ENCODE results near the gene MFSD6L.

DNA sequence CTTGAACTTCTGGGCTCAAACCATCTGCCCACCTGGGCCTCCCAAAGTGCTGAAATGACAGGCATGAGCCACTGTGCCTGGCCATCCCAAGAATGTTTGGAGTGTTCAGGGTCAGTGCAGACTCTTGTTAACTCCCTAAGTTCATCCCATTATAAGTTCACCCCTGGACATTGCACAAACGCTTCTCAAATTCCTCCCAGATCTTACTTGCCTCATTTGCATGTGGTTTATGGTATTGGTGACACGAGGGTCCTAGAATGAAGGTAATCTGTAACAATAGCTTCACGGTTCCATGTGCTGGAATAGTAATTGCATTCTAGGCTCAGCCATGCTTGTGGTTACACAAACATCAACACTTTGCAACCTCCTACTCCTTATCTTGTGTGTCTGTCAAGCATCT, 49.5 kb downstream of the MFSD6L start:
- TF ChIP-seq CTCF (IDR thresholded peaks at IDR 0.05; ENCODE audit: insufficient read depth, low read length, poor library complexity, severe bottlenecking) (no peak), EZH2phosphoT487 (conservative IDR thresholded peaks at IDR 0.05; ENCODE audit: low read length) (no peak)

Measured in SU-DHL-6 (cell line).